HL-60 (cell line): ENCODE measurements around the gene MAP3K13.

Source experiments
- GABPA ChIP-seq: IDR thresholded peaks from 2 replicates; pipeline ENCODE4 v1.6.1; 2012; ENCODE audit warnings: low read depth
- POLR2AphosphoS5 ChIP-seq: IDR thresholded peaks from 2 replicates; pipeline ENCODE4 v1.6.1; 2012; ENCODE audit warnings: low read depth
- SPI1 ChIP-seq: IDR thresholded peaks from 2 replicates; pipeline ENCODE4 v1.6.1; 2012; ENCODE audit warnings: low read depth, mild to moderate bottlenecking, borderline replicate concordance
- TF ChIP-seq, protein P1 (sequence below): IDR thresholded peaks from one replicate; pipeline ENCODE4 v1.5.1; 2011; ENCODE audit warnings: low read length, control low read depth, inconsistent platforms; ENCODE audit not compliant: insufficient read depth
- TF ChIP-seq, protein P2 (sequence below): IDR thresholded peaks from 2 replicates; pipeline ENCODE4 v1.6.1; 2012; ENCODE audit warnings: low read depth; ENCODE audit not compliant: insufficient replicate concordance

GRCh38 chr3:185470323-185470722 is 107.4 kb downstream of the MAP3K13 start:
- TF ChIP-seq, protein P1, sequence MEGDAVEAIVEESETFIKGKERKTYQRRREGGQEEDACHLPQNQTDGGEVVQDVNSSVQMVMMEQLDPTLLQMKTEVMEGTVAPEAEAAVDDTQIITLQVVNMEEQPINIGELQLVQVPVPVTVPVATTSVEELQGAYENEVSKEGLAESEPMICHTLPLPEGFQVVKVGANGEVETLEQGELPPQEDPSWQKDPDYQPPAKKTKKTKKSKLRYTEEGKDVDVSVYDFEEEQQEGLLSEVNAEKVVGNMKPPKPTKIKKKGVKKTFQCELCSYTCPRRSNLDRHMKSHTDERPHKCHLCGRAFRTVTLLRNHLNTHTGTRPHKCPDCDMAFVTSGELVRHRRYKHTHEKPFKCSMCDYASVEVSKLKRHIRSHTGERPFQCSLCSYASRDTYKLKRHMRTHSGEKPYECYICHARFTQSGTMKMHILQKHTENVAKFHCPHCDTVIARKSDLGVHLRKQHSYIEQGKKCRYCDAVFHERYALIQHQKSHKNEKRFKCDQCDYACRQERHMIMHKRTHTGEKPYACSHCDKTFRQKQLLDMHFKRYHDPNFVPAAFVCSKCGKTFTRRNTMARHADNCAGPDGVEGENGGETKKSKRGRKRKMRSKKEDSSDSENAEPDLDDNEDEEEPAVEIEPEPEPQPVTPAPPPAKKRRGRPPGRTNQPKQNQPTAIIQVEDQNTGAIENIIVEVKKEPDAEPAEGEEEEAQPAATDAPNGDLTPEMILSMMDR, result no peak
- TF ChIP-seq POLR2AphosphoS5 (no peak), GABPA (no peak), SPI1 (no peak)
- TF ChIP-seq, protein P2, sequence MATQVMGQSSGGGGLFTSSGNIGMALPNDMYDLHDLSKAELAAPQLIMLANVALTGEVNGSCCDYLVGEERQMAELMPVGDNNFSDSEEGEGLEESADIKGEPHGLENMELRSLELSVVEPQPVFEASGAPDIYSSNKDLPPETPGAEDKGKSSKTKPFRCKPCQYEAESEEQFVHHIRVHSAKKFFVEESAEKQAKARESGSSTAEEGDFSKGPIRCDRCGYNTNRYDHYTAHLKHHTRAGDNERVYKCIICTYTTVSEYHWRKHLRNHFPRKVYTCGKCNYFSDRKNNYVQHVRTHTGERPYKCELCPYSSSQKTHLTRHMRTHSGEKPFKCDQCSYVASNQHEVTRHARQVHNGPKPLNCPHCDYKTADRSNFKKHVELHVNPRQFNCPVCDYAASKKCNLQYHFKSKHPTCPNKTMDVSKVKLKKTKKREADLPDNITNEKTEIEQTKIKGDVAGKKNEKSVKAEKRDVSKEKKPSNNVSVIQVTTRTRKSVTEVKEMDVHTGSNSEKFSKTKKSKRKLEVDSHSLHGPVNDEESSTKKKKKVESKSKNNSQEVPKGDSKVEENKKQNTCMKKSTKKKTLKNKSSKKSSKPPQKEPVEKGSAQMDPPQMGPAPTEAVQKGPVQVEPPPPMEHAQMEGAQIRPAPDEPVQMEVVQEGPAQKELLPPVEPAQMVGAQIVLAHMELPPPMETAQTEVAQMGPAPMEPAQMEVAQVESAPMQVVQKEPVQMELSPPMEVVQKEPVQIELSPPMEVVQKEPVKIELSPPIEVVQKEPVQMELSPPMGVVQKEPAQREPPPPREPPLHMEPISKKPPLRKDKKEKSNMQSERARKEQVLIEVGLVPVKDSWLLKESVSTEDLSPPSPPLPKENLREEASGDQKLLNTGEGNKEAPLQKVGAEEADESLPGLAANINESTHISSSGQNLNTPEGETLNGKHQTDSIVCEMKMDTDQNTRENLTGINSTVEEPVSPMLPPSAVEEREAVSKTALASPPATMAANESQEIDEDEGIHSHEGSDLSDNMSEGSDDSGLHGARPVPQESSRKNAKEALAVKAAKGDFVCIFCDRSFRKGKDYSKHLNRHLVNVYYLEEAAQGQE, result no peak
